ENCODE measurements around the gene NEK9.

DNA sequence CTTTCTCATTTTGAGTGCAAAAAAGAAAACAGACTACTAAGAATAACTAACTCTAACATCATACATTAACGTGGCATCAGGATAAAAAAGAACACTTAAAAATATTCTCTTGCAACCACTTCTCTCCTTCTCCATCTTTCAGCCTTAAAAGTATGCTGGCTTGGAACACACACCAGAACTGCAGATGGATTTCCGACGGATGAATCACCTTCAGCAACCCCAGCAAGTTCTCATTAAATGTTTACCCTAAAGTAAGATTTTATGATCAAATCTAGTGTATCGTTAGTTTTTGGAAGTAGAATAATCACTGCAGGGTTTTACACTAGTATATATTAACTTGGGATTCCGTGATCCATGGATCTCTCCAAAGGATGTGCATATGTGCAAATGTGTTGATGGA is 1.2 kb downstream of the NEK9 start:
- no peak for TF ChIP-seq POLR2A (IDR thresholded peaks at IDR 0.05; ENCODE audit: low read length)
- no peak for TF ChIP-seq GATA1 (IDR thresholded peaks at IDR 0.05; ENCODE audit: low read depth, low read length)
